Muscle of leg (tissue), 11 donors: ENCODE results near the gene SERPINB6. TPM values are rescaled to one million over a fixed set of nuclear protein-coding genes. Genes with fewer than 3 reads are reported as not detected.
A peak's percentile ranks its signal among the peaks of the same experiment; 100 is the strongest.
"Not testable (repeated sequence)": the region's sequence is repeated elsewhere in the genome, so short reads cannot be mapped to it uniquely, and the experiment has no call there.

Experiments used
- DNase-seq: peaks from one replicate; pipeline ENCODE4 v3.0.0; 2013
- H3K27ac ChIP-seq: one replicate; pipeline ENCODE4 v1.5.1; 2013; ENCODE audit warnings: mild to moderate bottlenecking, low read length, control low read depth
- H3K27me3 ChIP-seq: one replicate; pipeline ENCODE4 v1.6.1; 2013; ENCODE audit warnings: low read length; ENCODE audit not compliant: control insufficient read depth, insufficient read depth
- H3K36me3 ChIP-seq: one replicate; pipeline ENCODE4 v1.6.1; 2013; ENCODE audit warnings: low read length; ENCODE audit not compliant: control insufficient read depth, insufficient read depth
- H3K4me1 ChIP-seq: one replicate; pipeline ENCODE4 v1.6.1; 2013; ENCODE audit warnings: low read length; ENCODE audit not compliant: control insufficient read depth, insufficient read depth
- H3K4me3 ChIP-seq: one replicate; pipeline ENCODE4 v1.5.1; 2013; ENCODE audit warnings: low read length, control low read depth
- H3K9me3 ChIP-seq: replicated peaks from 2 replicates; pipeline ENCODE4 v1.6.1; 2013; ENCODE audit warnings: low read depth, low read length; ENCODE audit not compliant: control insufficient read depth
- WGBS: methylation state at CpG from one replicate; pipeline ENCODE4 v1.1.5; 2013; ENCODE audit warnings: missing lambda C conversion rate; ENCODE audit not compliant: insufficient coverage; 5-methylcytosine and 5-hydroxymethylcytosine counted together
- polyA plus RNA-seq, 8 donors: library from polyadenylated mRNA; unstranded; fragments of 120-200 nt; gene quantifications; one replicate each; pipeline versions ENCODE4 v1.2.1 to v1.2.3, GENCODE V29; 2013; ENCODE audit warnings: inconsistent platforms in 1 of 8, low replicate concordance in 1 of 8; ENCODE audit not compliant: insufficient read length in 8 of 8, insufficient read depth in 1 of 8
- total RNA-seq: library from RNA; stranded (reverse); fragments of 120-200 nt; gene quantifications from one replicate; pipeline ENCODE4 v1.2.4, GENCODE V29; 2013

Gene SERPINB6
- total and polyA plus RNA-seq, 9 donors = 55.3 to 101 (median 87.6) TPM

DNA sequence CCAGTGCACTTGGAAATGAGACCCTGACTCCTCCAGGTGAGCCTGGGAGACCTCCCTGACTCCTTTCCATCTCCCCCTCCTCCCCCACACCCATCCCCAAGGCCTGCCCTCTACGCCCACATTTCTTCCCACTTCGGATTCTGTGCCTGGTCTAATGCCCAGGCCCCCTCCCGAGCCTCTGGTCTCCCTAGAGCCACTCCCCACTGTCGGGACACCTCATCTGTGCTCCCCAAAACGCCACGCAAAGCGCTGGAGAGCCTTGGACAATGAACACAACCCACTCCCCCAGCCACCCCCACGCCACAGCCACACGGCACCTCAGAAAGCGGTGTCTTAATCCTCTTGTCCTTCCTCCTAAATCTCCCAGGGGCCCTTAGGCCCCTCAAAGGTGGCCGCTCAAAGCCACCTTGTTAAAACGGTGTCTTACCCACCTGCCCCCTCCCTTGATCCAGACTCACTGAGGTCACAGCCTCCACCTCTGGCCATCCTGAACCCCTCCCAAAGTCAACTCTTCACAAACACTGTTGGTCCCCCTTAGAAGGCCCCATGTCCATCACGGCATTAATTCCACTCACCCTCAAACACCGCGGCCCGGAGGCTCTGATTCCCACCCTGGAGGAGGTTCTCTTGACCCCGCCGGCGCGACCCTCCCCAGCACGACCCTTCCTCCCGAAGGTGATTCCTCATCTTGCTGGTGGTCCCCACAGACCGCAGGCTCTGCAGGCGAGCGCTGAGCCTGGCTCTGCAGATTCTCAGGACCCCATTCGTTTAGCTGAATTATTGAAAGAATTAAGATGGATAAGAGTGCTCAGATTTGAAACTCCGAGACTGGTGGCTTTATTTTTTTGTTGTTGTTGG is 69.5 kb downstream of the SERPINB6 start:
- not testable (repeated sequence) for H3K27me3 ChIP-seq, DNase-seq, H3K36me3 ChIP-seq, H3K27ac ChIP-seq, H3K9me3 ChIP-seq
- H3K4me1 ChIP-seq = peaks cover 16% of the 10 kb centered on the region
- WGBS = 55% methylated on average over 11 of the region's 27 CpGs
- H3K4me3 ChIP-seq = peak overlapping the region; percentile 62

DNA sequence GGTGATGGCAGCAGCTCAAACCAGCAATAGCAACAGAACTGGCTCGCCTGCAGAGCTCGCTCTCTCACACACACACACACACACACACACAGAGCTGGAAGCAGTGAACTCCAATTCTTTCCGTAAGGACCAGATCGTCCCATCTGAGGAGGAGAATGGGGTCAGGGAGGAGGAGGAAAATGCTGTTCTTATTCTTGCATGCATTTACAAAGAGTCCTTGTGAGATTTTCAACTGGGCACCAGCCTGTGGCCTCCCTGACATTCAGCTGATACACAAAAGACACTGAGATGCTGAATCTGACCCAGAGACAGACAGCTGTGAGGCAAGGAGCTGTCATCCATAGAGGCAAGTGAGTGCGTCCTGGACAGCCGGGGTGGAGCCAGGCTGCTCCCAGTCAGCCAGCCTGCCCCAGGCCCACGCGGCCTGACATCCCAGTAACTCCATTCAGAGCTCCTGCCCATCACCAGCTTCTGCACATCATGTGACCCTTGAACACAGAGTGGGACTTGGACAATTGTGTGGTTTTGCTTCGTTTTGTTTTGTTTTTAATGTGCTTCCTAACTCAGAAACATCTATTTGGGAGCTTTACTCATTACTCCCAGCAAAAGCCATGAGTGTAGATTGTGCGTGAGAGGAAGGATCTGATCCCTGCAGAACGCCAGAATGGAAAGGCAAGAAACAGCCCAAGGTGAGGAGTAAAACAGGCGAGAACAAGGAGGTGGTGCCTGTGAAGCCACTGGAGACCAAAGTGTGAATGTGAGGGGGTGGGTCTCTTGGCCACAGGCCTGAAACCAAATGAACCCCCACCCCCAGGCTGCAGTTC is 70.3 kb downstream of the SERPINB6 start:
- no peak overlapping the region for H3K27ac ChIP-seq
- H3K9me3 ChIP-seq = no peaks in the 10 kb centered on the region
- peaks cover 4% of the 10 kb centered on the region for H3K27me3 ChIP-seq
- WGBS = 50% methylated on average over 2 of the region's 12 CpGs
- no peak overlapping the region for H3K4me3 ChIP-seq
- H3K36me3 ChIP-seq = peaks cover under 1% of the 10 kb centered on the region
- H3K4me1 ChIP-seq = peaks cover 16% of the 10 kb centered on the region
- peak; percentile 82 for DNase-seq

DNA sequence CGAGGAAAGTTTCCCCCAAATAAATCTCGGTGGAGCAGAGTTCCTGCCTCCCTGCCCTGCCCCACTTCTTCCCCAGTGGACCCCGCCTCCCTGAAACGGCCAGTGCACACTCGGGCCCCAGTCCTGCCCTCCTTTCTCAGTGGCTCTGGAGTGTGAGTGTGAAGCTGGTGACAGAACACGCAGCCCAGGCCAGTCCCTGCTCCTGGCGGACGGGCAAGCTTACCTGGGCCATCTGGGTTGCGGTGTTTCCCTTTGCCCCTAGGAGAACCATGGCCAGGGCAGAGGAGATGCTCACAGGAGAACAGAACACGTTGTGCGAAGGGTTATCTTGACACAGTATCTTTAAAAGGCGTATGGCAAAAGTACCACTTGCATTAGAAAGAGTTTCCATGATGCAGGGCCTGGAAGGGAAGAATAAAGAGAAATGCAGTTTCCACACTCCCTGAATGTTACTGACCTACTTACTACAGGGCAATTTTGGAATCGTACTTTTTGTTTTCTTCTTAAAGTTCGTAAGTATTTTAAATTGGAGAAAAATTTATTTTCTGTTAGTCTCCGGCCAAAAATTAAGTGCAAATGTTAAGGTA is 71.1 kb downstream of the SERPINB6 start:
- 81% methylated on average over 7 of the region's 15 CpGs for WGBS
- no peaks in the 10 kb centered on the region for H3K9me3 ChIP-seq
- peak overlapping the region; percentile 23 for H3K27ac ChIP-seq
- peaks cover 3% of the 10 kb centered on the region for H3K36me3 ChIP-seq
- peak; percentile 86 for DNase-seq
- H3K27me3 ChIP-seq = peaks cover 4% of the 10 kb centered on the region
- peaks cover 16% of the 10 kb centered on the region for H3K4me1 ChIP-seq
- H3K4me3 ChIP-seq = no peak overlapping the region

DNA sequence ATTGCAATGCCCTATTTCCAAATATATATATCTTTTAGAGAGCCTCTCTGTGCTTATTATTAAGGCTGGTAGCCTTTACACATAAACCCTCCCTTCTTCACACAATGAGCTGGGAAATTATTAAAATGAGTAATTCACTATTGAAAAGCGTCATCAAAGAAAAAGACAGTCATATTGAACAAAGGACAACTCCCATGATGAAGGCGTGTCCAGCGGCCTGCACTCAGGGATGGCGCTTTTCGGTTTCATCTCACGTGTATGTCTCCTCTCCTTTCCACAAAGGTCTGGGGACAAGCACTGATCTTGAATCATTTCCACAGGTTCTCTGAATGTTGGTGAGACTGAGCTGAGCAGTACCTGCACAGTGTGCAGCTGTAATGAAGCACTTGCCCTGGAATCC is 71.8 kb downstream of the SERPINB6 start:
- H3K4me3 ChIP-seq = no peak overlapping the region
- 100% methylated on average over 1 of the region's 6 CpGs for WGBS
- no peak overlapping the region for H3K27ac ChIP-seq

More for the DNA sequence above, 71.8 kb downstream of the SERPINB6 start:
- H3K27me3 ChIP-seq = peaks cover 4% of the 10 kb centered on the region
- peaks cover 16% of the 10 kb centered on the region for H3K4me1 ChIP-seq
- no peak for DNase-seq
- no peaks in the 10 kb centered on the region for H3K9me3 ChIP-seq
- peaks cover 3% of the 10 kb centered on the region for H3K36me3 ChIP-seq

Other genes starting within 250 kb of the SERPINB6 start
- gene MYLK4, start 220.6 kb downstream of the SERPINB6 start, total RNA-seq = 7.6 TPM
- gene MYLK4, start 220.6 kb downstream of the SERPINB6 start, polyA plus RNA-seq = 10 to 100 TPM in 5 of 8 donors, 1 to 10 TPM in 3; 6.1 to 12.1 (median 10.7) TPM
- 42.5 TPM for gene WRNIP1, start 206.2 kb downstream of the SERPINB6 start, total RNA-seq
- 10 to 100 TPM; 43.9 to 59.3 (median 50.2) TPM for gene WRNIP1, start 206.2 kb downstream of the SERPINB6 start, polyA plus RNA-seq
- gene SERPINB1, start 129.7 kb downstream of the SERPINB6 start, total RNA-seq = 8.9 TPM
- gene SERPINB1, start 129.7 kb downstream of the SERPINB6 start, polyA plus RNA-seq = 10 to 100 TPM; 11.7 to 19.6 (median 17.3) TPM
- gene SERPINB9, start 68.3 kb downstream of the SERPINB6 start, total RNA-seq = 3.2 TPM
- 1 to 10 TPM; 2.5 to 4.9 (median 3.0) TPM for gene SERPINB9, start 68.3 kb downstream of the SERPINB6 start, polyA plus RNA-seq
- gene NQO2, start 28.3 kb upstream of the SERPINB6 start, total RNA-seq = 16.1 TPM
- 10 to 100 TPM; 15.0 to 21.3 (median 19.9) TPM for gene NQO2, start 28.3 kb upstream of the SERPINB6 start, polyA plus RNA-seq
- gene RIPK1, start 96.9 kb upstream of the SERPINB6 start, total RNA-seq = 11.3 TPM
- 10 to 100 TPM; 10.8 to 16.9 (median 13.7) TPM for gene RIPK1, start 96.9 kb upstream of the SERPINB6 start, polyA plus RNA-seq
- gene BPHL, start 147.1 kb upstream of the SERPINB6 start, total RNA-seq = 32.2 TPM
- 10 to 100 TPM; 29.7 to 43.0 (median 31.3) TPM for gene BPHL, start 147.1 kb upstream of the SERPINB6 start, polyA plus RNA-seq
- gene TUBB2A, start 186.0 kb upstream of the SERPINB6 start, total RNA-seq = 73.2 TPM
- gene TUBB2A, start 186.0 kb upstream of the SERPINB6 start, polyA plus RNA-seq = 100 to 1,000 TPM in 1 of 8 donors, 10 to 100 TPM in 7; 72.0 to 103 (median 88.0) TPM